Measurements from ENCODE around the gene SHMT1. TPM values are rescaled to one million over a fixed set of nuclear protein-coding genes. Genes with fewer than 3 reads are reported as not detected.
"Not testable (repeated sequence)": the region's sequence is repeated elsewhere in the genome, so short reads cannot be mapped to it uniquely, and the experiment has no call there.

SHMT1 gene
- polyA plus RNA-seq, 3 donors = 4.2 to 17.9 (median 16.6) TPM

- no peak overlapping the region for H3K9ac ChIP-seq (ENCODE audit: insufficient read depth, low read length, poor library complexity, severe bottlenecking)
- no peaks in the 10 kb centered on the region for H3K79me2 ChIP-seq (ENCODE audit: insufficient read depth, low read length)
- H2AFZ ChIP-seq (ENCODE audit: insufficient read depth, low read depth, low read length, poor library complexity, severe bottlenecking) = no peak overlapping the region
- peaks cover 3 to 15% (median 5%) of the 10 kb centered on the region in 3 donors for H3K27me3 Mint-ChIP-seq (ENCODE audit: low read depth in 3 of 3)
- H3K27ac Mint-ChIP-seq = no peak overlapping the region
- no peak for DNase-seq
- H3K4me3 Mint-ChIP-seq = no peak overlapping the region
- WGBS (ENCODE audit: insufficient coverage) = no CpG with 5 or more reads among the region's 7 CpGs
- H3K36me3 ChIP-seq (replicated peaks in 1 of 2; ENCODE audit: control insufficient read depth in 1 of 2, insufficient read depth in 2 of 2, low read length in 2 of 2) = no peaks in the 10 kb centered on the region
- intact Hi-C loops (cut with micrococcal nuclease) = no loop called here
- peaks cover 21% of the 10 kb centered on the region for H3K4me1 Mint-ChIP-seq
- H4K20me1 ChIP-seq (ENCODE audit: insufficient read depth, low read length) = no peaks in the 10 kb centered on the region
- peaks cover 7% of the 10 kb centered on the region in 2 donors for H3K9me3 ChIP-seq (replicated peaks in 1 of 2; ENCODE audit: control insufficient read depth in 1 of 2, insufficient read depth in 1 of 2, low read length in 2 of 2)
- H3K27me3 ChIP-seq (ENCODE audit: control insufficient read depth in 2 of 2, insufficient read depth in 2 of 2, low read length in 2 of 2) = no peaks in the 10 kb centered on the region
- H3K9me3 Mint-ChIP-seq = peaks cover 7 to 13% (median 10%) of the 10 kb centered on the region in 7 donors
- peaks cover 0 to 4% of the 10 kb centered on the region in 2 donors for H3K36me3 Mint-ChIP-seq
- peaks cover 19 to 20% of the 10 kb centered on the region in 2 donors for H3K4me1 ChIP-seq (ENCODE audit: control insufficient read depth in 1 of 2, insufficient read depth in 2 of 2, low read length in 2 of 2)
- H3K4me2 ChIP-seq (replicated peaks; ENCODE audit: extremely low read depth, low read length, poor library complexity, severe bottlenecking) = no peak overlapping the region
- no peak overlapping the region for H3K4me3 ChIP-seq (replicated peaks in 1 of 3; ENCODE audit: low read depth in 2 of 3, low read length in 3 of 3)
- TF ChIP-seq, protein P1, sequence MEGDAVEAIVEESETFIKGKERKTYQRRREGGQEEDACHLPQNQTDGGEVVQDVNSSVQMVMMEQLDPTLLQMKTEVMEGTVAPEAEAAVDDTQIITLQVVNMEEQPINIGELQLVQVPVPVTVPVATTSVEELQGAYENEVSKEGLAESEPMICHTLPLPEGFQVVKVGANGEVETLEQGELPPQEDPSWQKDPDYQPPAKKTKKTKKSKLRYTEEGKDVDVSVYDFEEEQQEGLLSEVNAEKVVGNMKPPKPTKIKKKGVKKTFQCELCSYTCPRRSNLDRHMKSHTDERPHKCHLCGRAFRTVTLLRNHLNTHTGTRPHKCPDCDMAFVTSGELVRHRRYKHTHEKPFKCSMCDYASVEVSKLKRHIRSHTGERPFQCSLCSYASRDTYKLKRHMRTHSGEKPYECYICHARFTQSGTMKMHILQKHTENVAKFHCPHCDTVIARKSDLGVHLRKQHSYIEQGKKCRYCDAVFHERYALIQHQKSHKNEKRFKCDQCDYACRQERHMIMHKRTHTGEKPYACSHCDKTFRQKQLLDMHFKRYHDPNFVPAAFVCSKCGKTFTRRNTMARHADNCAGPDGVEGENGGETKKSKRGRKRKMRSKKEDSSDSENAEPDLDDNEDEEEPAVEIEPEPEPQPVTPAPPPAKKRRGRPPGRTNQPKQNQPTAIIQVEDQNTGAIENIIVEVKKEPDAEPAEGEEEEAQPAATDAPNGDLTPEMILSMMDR (IDR thresholded peaks at IDR 0.05) = no peak
- H3K27ac ChIP-seq (ENCODE audit: low read depth in 1 of 2, low read length in 2 of 2) = no peak overlapping the region
These were observed 10.9 kb upstream of the SHMT1 start for GRCh38 chr17:18374216-18374615.

DNA sequence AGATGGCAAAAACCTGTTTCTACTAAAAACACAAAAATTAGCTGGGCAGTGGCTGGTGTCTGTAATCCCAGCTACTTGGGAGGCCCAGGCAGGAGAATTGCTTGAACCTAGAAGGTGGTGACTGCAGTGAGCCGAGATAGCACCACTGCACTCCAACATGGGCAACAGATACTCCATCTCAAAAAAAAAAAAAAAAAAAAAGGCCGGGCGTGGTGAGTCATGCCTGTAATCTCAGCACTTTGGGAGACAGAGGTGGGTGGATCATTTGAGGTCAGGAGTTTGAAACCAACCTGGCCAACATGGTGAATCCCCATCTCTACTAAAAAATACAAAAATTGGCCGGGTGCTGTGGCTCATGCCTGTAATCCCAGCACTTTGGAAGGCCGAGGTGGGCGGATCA lies 9.8 kb upstream of the SHMT1 start:
- H3K27me3 ChIP-seq (ENCODE audit: control insufficient read depth in 2 of 2, insufficient read depth in 2 of 2, low read length in 2 of 2); H3K4me3 Mint-ChIP-seq; H3K36me3 ChIP-seq (replicated peaks in 1 of 2; ENCODE audit: control insufficient read depth in 1 of 2, insufficient read depth in 2 of 2, low read length in 2 of 2); H3K9me3 ChIP-seq (replicated peaks in 1 of 2; ENCODE audit: control insufficient read depth in 1 of 2, insufficient read depth in 1 of 2, low read length in 2 of 2); intact Hi-C loops (cut with micrococcal nuclease); H3K27ac ChIP-seq (ENCODE audit: low read depth in 1 of 2, low read length in 2 of 2); H3K4me3 ChIP-seq (replicated peaks in 1 of 3; ENCODE audit: low read depth in 2 of 3, low read length in 3 of 3); H2AFZ ChIP-seq (ENCODE audit: insufficient read depth, low read depth, low read length, poor library complexity, severe bottlenecking); H3K36me3 Mint-ChIP-seq; DNase-seq; H3K27ac Mint-ChIP-seq; H3K9ac ChIP-seq (ENCODE audit: insufficient read depth, low read length, poor library complexity, severe bottlenecking); H3K79me2 ChIP-seq (ENCODE audit: insufficient read depth, low read length); H3K4me2 ChIP-seq (replicated peaks; ENCODE audit: extremely low read depth, low read length, poor library complexity, severe bottlenecking); H4K20me1 ChIP-seq (ENCODE audit: insufficient read depth, low read length): not testable (repeated sequence)
- Mint-ChIP-seq H3K4me1 (peaks cover 21% of the 10 kb centered on the region), H3K27me3 (ENCODE audit: low read depth in 3 of 3) (peaks cover 3 to 17% (median 9%) of the 10 kb centered on the region in 3 donors), H3K9me3 (peaks cover 7 to 13% (median 10%) of the 10 kb centered on the region in 7 donors)
- no CpG with 5 or more reads among the region's 6 CpGs for WGBS (ENCODE audit: insufficient coverage)
- peaks cover 18 to 19% of the 10 kb centered on the region in 2 donors for H3K4me1 ChIP-seq (ENCODE audit: control insufficient read depth in 1 of 2, insufficient read depth in 2 of 2, low read length in 2 of 2)

Data from CD14-positive monocyte (primary cell).